Mucosa of descending colon (tissue), 3 donors: ENCODE results near the gene KRT33A. TPM values are rescaled to one million over a fixed set of nuclear protein-coding genes. Genes with fewer than 3 reads are reported as not detected.
A peak's percentile ranks its signal among the peaks of the same experiment; 100 is the strongest.

Source experiments
- ATAC-seq: fragments of 200-7000 bp; cut with Tn5 transposase; one replicate; pipeline ENCODE4 v1.9.1; 2020; ENCODE audit warnings: mild to moderate bottlenecking, moderate library complexity
- DNase-seq, 3 donors: peaks; one replicate each; pipeline ENCODE4 v3.0.0-alpha.2; 2020
- H3K36me3 ChIP-seq: fragments of 200-600 bp; one replicate; pipeline ENCODE4 v1.8.0; 2021; ENCODE audit warnings: low read depth, mild to moderate bottlenecking
- H3K4me1 ChIP-seq: fragments of 200-600 bp; one replicate; pipeline ENCODE4 v1.8.0; 2021; ENCODE audit warnings: low read depth, mild to moderate bottlenecking
- H3K4me3 ChIP-seq: fragments of 200-600 bp; one replicate; pipeline ENCODE4 v1.8.0; 2021; ENCODE audit warnings: mild to moderate bottlenecking
- H3K9me3 ChIP-seq: fragments of 200-600 bp; one replicate; pipeline ENCODE4 v1.8.0; 2021; ENCODE audit warnings: mild to moderate bottlenecking
- intact Hi-C, 2 donors: fragments of 100-400 bp; cut with DNase I in 1 of 2; cut with micrococcal nuclease in 1 of 2; formaldehyde crosslinking; loops; one replicate each; pipeline versions ENCODE4 v1.11.0 to v1.11.1; 2022; cut with DNase I, micrococcal nuclease
- total RNA-seq, 3 donors: library from RNA; stranded (reverse); fragmentation: NEBNext Ultra II Directional in 2 of 3; extraction: Animal tissue kit (Norgen Biotek cat#: 25700) in 2 of 3; gene quantifications; one replicate each; pipeline versions ENCODE4 v1.2.1 to v1.2.4, GENCODE V29; 2021 to 2023
- TF ChIP-seq, protein P1 (sequence below): fragments of 200-600 bp; IDR thresholded peaks from one replicate; pipeline ENCODE4 v1.8.0; 2022; ENCODE audit warnings: antibody characterized with exemption, mild to moderate bottlenecking
- donor health status: DM: no; HTN: no; CAD: no; lungs with moderate emphysema.
- donor health status: DM: no; HTN: no; CAD: no.
- donor health status: DM: no; HTN: yes; CAD: no.

Gene KRT33A
- total RNA-seq, 3 donors from 2014 or later: not detected

GRCh38 chr17:41343029-41343428 is 7.6 kb downstream of the KRT33A start:
- TF ChIP-seq, protein P1, sequence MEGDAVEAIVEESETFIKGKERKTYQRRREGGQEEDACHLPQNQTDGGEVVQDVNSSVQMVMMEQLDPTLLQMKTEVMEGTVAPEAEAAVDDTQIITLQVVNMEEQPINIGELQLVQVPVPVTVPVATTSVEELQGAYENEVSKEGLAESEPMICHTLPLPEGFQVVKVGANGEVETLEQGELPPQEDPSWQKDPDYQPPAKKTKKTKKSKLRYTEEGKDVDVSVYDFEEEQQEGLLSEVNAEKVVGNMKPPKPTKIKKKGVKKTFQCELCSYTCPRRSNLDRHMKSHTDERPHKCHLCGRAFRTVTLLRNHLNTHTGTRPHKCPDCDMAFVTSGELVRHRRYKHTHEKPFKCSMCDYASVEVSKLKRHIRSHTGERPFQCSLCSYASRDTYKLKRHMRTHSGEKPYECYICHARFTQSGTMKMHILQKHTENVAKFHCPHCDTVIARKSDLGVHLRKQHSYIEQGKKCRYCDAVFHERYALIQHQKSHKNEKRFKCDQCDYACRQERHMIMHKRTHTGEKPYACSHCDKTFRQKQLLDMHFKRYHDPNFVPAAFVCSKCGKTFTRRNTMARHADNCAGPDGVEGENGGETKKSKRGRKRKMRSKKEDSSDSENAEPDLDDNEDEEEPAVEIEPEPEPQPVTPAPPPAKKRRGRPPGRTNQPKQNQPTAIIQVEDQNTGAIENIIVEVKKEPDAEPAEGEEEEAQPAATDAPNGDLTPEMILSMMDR: no peak
- Histone ChIP-seq H3K9me3 (no peaks in the 10 kb centered on the region), H3K4me1 (no peaks in the 10 kb centered on the region), H3K36me3 (no peaks in the 10 kb centered on the region), H3K4me3 (no peak overlapping the region)
- ATAC-seq (no peak), DNase-seq (no peak)
- intact Hi-C loops: no loop called here

GRCh38 chr17:41340934-41341861 is 9.4 kb downstream of the KRT33A start:
- no peaks in the 10 kb centered on the region for H3K4me1 ChIP-seq
- intact Hi-C loops: no loop called here

DNA sequence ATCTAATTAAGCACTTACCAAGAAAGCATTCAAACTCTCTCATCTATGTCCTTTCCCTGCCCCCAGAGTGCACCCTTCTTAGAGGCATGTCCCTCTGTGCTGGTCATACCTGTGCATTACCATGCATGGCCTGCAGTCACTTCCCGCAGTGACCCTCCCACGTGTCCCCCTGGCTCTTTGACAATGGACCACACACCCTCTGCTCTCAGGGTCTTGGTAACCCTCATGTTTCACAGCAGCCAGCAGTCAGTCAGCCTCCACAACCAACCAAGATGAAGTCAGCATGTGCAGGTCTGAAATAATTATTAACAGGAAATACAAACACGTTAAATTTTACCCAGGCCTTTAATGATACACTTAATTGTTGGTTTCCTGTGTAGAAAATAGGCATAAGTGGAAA is 10.1 kb downstream of the KRT33A start:
- Histone ChIP-seq H3K4me1 (no peaks in the 10 kb centered on the region), H3K9me3 (no peaks in the 10 kb centered on the region), H3K4me3 (no peak overlapping the region), H3K36me3 (no peaks in the 10 kb centered on the region)
- no peak for ATAC-seq
- TF ChIP-seq, protein P1: no peak
- no peak for DNase-seq
- intact Hi-C loops: no loop called here

More at GRCh38 chr17:41340934-41341861, 9.4 kb downstream of the KRT33A start:
- ATAC-seq (peak; percentile 23), DNase-seq (peak in 1 of 3 donors; percentile 37)
- TF ChIP-seq, protein P1: no peak
- H3K36me3 ChIP-seq: no peaks in the 10 kb centered on the region
- no peaks in the 10 kb centered on the region for H3K9me3 ChIP-seq
- H3K4me3 ChIP-seq: no peak overlapping the region

DNA sequence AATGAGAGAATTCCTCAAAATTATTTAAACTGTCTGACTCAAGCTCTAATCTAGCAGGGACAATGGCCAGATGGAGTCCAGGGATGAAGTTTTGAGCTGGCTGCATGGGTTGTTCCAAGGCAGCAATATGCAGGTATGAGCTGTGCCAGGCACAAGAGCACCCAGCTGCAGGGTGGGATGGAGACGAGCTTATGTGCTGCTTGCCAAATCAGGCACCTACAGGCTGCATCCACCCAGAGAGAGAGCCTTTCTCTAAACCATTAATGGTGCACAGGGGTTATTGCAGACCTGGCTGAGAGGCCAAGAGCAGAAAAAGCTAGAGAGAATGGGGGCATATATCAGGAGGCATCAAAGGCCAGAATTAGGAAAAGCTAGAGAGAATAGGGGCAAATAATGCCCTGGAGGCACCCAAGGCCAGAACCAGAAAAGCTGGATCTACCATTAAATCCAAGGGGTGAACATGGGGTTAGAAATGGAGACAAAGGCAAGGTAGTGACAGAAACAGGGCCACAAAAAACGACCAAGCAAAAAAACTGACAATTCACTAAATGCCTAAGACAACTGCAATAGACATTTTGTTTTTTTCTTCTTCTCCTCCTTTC is 11.0 kb downstream of the KRT33A start:
- TF ChIP-seq, protein P1: no peak
- DNase-seq (no peak), ATAC-seq (no peak)
- intact Hi-C loops: no loop called here
- Histone ChIP-seq H3K4me3 (no peak overlapping the region), H3K36me3 (no peaks in the 10 kb centered on the region), H3K9me3 (no peaks in the 10 kb centered on the region), H3K4me1 (no peaks in the 10 kb centered on the region)

DNA sequence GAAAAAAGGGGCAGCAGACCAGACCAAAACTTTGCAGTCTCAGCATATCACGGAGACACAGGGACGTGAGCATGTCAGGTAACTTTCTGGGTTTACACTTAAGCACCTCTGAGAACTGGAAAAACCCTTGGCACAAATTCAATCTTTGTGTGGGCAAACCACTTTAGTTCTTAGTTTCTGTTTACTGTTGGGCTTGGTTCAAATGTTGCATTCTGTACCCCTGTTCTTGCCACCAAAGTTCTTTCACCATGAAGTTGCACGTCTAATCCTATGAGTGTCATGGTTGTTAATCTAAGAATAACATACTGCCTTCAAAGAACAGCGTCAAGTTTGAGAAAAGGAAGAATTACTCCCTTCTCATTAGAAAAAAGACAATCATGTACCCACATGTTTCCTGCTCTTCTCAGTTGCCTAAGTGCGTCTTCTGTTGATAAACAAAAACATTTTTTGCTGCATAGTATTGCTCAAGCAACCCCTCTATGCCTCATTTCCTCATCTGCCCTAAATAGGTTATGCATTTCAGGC is 11.6 kb downstream of the KRT33A start:
- no peaks in the 10 kb centered on the region for H3K36me3 ChIP-seq
- ATAC-seq: peak; percentile 55

More for the DNA sequence above, 11.6 kb downstream of the KRT33A start:
- no peak overlapping the region for H3K4me3 ChIP-seq
- no peak for DNase-seq
- H3K4me1 ChIP-seq: no peaks in the 10 kb centered on the region
- no peaks in the 10 kb centered on the region for H3K9me3 ChIP-seq
- TF ChIP-seq, protein P1: no peak
- intact Hi-C loops: no loop called here
